HEK293 (cell line): ENCODE measurements around the gene KCTD2.
A peak's percentile ranks its signal among the peaks of the same experiment; 100 is the strongest.

Experiments
- CTCF ChIA-PET: fragments of 350-600 bp; formaldehyde crosslinking; extraction: SDS; loops from one replicate; lab custom pipeline; 2021; ENCODE audit warnings: antibody characterized with exemption; lab: Yijun Ruan, JAX
- POLR2A ChIA-PET: fragments of 300-600 bp; formaldehyde crosslinking; extraction: SDS; loops from one replicate; lab custom pipeline; 2020; ENCODE audit warnings: antibody characterized with exemption, inconsistent platforms; lab: Yijun Ruan, JAX
- H3K27ac ChIP-seq: fragments of 200-500 bp; sonication (Bioruptor generic); 2 replicates; pipeline ENCODE4 v1.5.1; 2014; ENCODE audit warnings: low read depth, low read length, control low read depth, inconsistent platforms; ENCODE audit errors: extremely low read depth
- H3K36me3 ChIP-seq, 2 experiments: fragments of 200-500 bp in 1 of 2; sonication (Bioruptor generic) in 1 of 2; 1 replicate in 1 of 2; 2 replicates in 1 of 2; pipeline ENCODE4 v1.5.1; 2014 to 2017; ENCODE audit warnings: inconsistent platforms in 2 of 2, low read length in 2 of 2; ENCODE audit not compliant: control insufficient read depth in 2 of 2, insufficient read depth in 1 of 2
- H3K4me1 ChIP-seq: fragments of 200-500 bp; sonication (Bioruptor generic); 2 replicates; pipeline ENCODE4 v1.5.1; 2014; ENCODE audit warnings: mild to moderate bottlenecking, low read length, inconsistent platforms; ENCODE audit not compliant: control insufficient read depth, insufficient read depth
- H3K4me3 ChIP-seq: 2 replicates; pipeline ENCODE4 v1.5.1; 2011; ENCODE audit warnings: low read depth, mild to moderate bottlenecking, control low read depth, low read length, moderate library complexity
- H3K9me3 ChIP-seq: fragments of 200-500 bp; sonication (Bioruptor generic); 2 replicates; pipeline ENCODE4 v1.5.1; 2014; ENCODE audit warnings: low read depth, low read length, inconsistent platforms; ENCODE audit not compliant: control insufficient read depth, insufficient read depth
- ATF2 ChIP-seq: fragments of 450-650 bp; formaldehyde crosslinking; IDR thresholded peaks from 2 replicates; pipeline ENCODE4 v1.5.1; 2016; ENCODE audit warnings: missing biosample characterization, missing genetic modification characterization, low read depth
- GLIS1 ChIP-seq: fragments of 450-650 bp; formaldehyde crosslinking; IDR thresholded peaks from 2 replicates; pipeline ENCODE4 v1.5.1; 2016; ENCODE audit warnings: missing biosample characterization, missing genetic modification characterization
- KLF1 ChIP-seq: fragments of 450-650 bp; formaldehyde crosslinking; IDR thresholded peaks from 2 replicates; pipeline ENCODE4 v1.5.1; 2016; ENCODE audit warnings: missing biosample characterization, missing genetic modification characterization
- KLF8 ChIP-seq: fragments of 450-650 bp; formaldehyde crosslinking; IDR thresholded peaks from 2 replicates; pipeline ENCODE4 v1.5.1; 2016; ENCODE audit warnings: missing biosample characterization, missing genetic modification characterization
- KLF9 ChIP-seq: fragments of 450-650 bp; formaldehyde crosslinking; IDR thresholded peaks from 2 replicates; pipeline ENCODE4 v1.5.1; 2016; ENCODE audit warnings: missing biosample characterization, missing genetic modification characterization, low read depth
- SP3 ChIP-seq: fragments of 450-650 bp; formaldehyde crosslinking; IDR thresholded peaks from 2 replicates; pipeline ENCODE4 v1.5.1; 2016; ENCODE audit warnings: missing biosample characterization, missing genetic modification characterization
- ZBTB20 ChIP-seq: fragments of 450-650 bp; formaldehyde crosslinking; IDR thresholded peaks from 2 replicates; pipeline ENCODE4 v1.5.1; 2016; ENCODE audit warnings: missing biosample characterization, missing genetic modification characterization
- ZNF121 ChIP-seq: fragments of 450-650 bp; formaldehyde crosslinking; IDR thresholded peaks from 2 replicates; pipeline ENCODE4 v1.5.1; 2016; ENCODE audit warnings: missing biosample characterization, missing genetic modification characterization
- ZNF521 ChIP-seq: fragments of 450-650 bp; formaldehyde crosslinking; IDR thresholded peaks from 2 replicates; pipeline ENCODE4 v1.5.1; 2017; ENCODE audit warnings: missing biosample characterization, mild to moderate bottlenecking, missing genetic modification characterization
- TF ChIP-seq, protein P1 (sequence below): fragments of 450-650 bp; formaldehyde crosslinking; IDR thresholded peaks from 2 replicates; pipeline ENCODE4 v1.5.1; 2016; ENCODE audit warnings: missing biosample characterization, missing genetic modification characterization
- TF ChIP-seq, protein P2 (sequence below): fragments of 450-650 bp; formaldehyde crosslinking; IDR thresholded peaks from 2 replicates; pipeline ENCODE4 v1.5.1; 2016; ENCODE audit warnings: missing biosample characterization, missing genetic modification characterization
- TF ChIP-seq, protein P3 (sequence below): fragments of 450-650 bp; formaldehyde crosslinking; IDR thresholded peaks from 2 replicates; pipeline ENCODE4 v1.5.1; 2016; ENCODE audit warnings: missing biosample characterization, missing genetic modification characterization

KCTD2 gene

GRCh38 chr17:75087558-75088453, 40.8 kb downstream of the KCTD2 start, which contains the start of gene SLC16A5:
SLC16A5 (plus strand) TSS chr17:75087954; CDS start chr17:75093637, 5,683 bp downstream.
- Histone ChIP-seq H3K36me3 (no peaks in the 10 kb centered on the region), H3K27ac (no peak within 1 kb of the TSS; the same call in 1 of the 2 replicates), H3K4me3 (peak within 1 kb of the TSS; percentile 6), H3K9me3 (no peaks in the 10 kb centered on the region), H3K4me1 (0 out of 2 replicates have a peak, but pooled peaks cover 2% of the 10 kb centered on the region)
- ChIA-PET CTCF (interaction anchor here (0.6 to 2.1 kb wide), 3 partner anchors 13 to 126 kb away, joined by 3 to 7 read pairs (median 5); no protein-coding TSS in a partner anchor), POLR2A (interaction anchor here (0.6 to 1.2 kb wide), 4 partner anchors 12 to 30 kb away, joined by 3 to 5 read pairs (median 3); no protein-coding TSS in a partner anchor)
- 0 out of 2 replicates have a peak, but pooled peaks have one; percentile 13 for TF ChIP-seq KLF8 (tag by site-specific recombination)
- peak; percentile 69 for TF ChIP-seq KLF1
- no peak for TF ChIP-seq ZNF521 (tag by site-specific recombination)
- TF ChIP-seq ZNF121 (tag by site-specific recombination): no peak
- TF ChIP-seq, protein P1, sequence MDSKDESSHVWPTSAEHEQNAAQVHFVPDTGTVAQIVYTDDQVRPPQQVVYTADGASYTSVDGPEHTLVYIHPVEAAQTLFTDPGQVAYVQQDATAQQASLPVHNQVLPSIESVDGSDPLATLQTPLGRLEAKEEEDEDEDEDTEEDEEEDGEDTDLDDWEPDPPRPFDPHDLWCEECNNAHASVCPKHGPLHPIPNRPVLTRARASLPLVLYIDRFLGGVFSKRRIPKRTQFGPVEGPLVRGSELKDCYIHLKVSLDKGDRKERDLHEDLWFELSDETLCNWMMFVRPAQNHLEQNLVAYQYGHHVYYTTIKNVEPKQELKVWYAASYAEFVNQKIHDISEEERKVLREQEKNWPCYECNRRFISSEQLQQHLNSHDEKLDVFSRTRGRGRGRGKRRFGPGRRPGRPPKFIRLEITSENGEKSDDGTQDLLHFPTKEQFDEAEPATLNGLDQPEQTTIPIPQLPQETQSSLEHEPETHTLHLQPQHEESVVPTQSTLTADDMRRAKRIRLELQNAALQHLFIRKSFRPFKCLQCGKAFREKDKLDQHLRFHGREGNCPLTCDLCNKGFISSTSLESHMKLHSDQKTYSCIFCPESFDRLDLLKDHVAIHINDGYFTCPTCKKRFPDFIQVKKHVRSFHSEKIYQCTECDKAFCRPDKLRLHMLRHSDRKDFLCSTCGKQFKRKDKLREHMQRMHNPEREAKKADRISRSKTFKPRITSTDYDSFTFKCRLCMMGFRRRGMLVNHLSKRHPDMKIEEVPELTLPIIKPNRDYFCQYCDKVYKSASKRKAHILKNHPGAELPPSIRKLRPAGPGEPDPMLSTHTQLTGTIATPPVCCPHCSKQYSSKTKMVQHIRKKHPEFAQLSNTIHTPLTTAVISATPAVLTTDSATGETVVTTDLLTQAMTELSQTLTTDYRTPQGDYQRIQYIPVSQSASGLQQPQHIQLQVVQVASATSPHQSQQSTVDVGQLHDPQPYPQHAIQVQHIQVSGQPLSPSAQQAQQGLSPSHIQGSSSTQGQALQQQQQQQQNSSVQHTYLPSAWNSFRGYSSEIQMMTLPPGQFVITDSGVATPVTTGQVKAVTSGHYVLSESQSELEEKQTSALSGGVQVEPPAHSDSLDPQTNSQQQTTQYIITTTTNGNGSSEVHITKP (tag by site-specific recombination): peak; percentile 31; the same call in 1 of the 2 replicates
- peak; percentile 79 for TF ChIP-seq ZBTB20
- peak; percentile 31; the same call in 1 of the 2 replicates for TF ChIP-seq GLIS1 (tag by site-specific recombination)
- 0 out of 2 replicates have a peak, but pooled peaks have one; percentile 28 for TF ChIP-seq KLF9 (tag by site-specific recombination)
- TF ChIP-seq, protein P2, sequence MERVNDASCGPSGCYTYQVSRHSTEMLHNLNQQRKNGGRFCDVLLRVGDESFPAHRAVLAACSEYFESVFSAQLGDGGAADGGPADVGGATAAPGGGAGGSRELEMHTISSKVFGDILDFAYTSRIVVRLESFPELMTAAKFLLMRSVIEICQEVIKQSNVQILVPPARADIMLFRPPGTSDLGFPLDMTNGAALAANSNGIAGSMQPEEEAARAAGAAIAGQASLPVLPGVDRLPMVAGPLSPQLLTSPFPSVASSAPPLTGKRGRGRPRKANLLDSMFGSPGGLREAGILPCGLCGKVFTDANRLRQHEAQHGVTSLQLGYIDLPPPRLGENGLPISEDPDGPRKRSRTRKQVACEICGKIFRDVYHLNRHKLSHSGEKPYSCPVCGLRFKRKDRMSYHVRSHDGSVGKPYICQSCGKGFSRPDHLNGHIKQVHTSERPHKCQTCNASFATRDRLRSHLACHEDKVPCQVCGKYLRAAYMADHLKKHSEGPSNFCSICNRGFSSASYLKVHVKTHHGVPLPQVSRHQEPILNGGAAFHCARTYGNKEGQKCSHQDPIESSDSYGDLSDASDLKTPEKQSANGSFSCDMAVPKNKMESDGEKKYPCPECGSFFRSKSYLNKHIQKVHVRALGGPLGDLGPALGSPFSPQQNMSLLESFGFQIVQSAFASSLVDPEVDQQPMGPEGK (tag by site-specific recombination): peak; percentile 28; the same call in 1 of the 2 replicates
- no peak for TF ChIP-seq ATF2 (tag by site-specific recombination)
- TF ChIP-seq, protein P3, sequence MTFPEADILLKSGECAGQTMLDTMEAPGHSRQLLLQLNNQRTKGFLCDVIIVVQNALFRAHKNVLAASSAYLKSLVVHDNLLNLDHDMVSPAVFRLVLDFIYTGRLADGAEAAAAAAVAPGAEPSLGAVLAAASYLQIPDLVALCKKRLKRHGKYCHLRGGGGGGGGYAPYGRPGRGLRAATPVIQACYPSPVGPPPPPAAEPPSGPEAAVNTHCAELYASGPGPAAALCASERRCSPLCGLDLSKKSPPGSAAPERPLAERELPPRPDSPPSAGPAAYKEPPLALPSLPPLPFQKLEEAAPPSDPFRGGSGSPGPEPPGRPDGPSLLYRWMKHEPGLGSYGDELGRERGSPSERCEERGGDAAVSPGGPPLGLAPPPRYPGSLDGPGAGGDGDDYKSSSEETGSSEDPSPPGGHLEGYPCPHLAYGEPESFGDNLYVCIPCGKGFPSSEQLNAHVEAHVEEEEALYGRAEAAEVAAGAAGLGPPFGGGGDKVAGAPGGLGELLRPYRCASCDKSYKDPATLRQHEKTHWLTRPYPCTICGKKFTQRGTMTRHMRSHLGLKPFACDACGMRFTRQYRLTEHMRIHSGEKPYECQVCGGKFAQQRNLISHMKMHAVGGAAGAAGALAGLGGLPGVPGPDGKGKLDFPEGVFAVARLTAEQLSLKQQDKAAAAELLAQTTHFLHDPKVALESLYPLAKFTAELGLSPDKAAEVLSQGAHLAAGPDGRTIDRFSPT: no peak
- peak; percentile 58; the same call in 1 of the 2 replicates for TF ChIP-seq SP3 (tag by site-specific recombination)
